HEK293T (cell line): ENCODE data around the gene WASF2.

Source experiments
- ARNT ChIP-seq: fragments of 450-650 bp; IDR thresholded peaks from 2 replicates; pipeline ENCODE4 v1.6.1; 2017; ENCODE audit warnings: mild to moderate bottlenecking
- BHLHE40 ChIP-seq: fragments of 450-650 bp; IDR thresholded peaks from 2 replicates; pipeline ENCODE4 v1.6.1; 2016; ENCODE audit warnings: mild to moderate bottlenecking, moderate library complexity, borderline replicate concordance
- ELF4 ChIP-seq: fragments of 450-650 bp; IDR thresholded peaks from 2 replicates; pipeline ENCODE4 v1.6.1; 2017; ENCODE audit warnings: antibody characterized with exemption

- no peak for TF ChIP-seq ELF4
- no peak for TF ChIP-seq BHLHE40
- TF ChIP-seq ARNT, result no peak
Measured at GRCh38 chr1:27427816-27428315, 62.1 kb downstream of the WASF2 start.
